ENCODE measurements around the gene KRT1.

GRCh38 chr12:52698651-52699340, 18.6 kb upstream of the KRT1 start:
- no peak for TF ChIP-seq CTCF (IDR thresholded peaks at IDR 0.05)
- TF ChIP-seq POLR2AphosphoS5 (IDR thresholded peaks at IDR 0.05) = no peak
- TF ChIP-seq POLR2A (IDR thresholded peaks at IDR 0.05) = no peak

All from prostate gland (tissue), 2 donors.